SK-N-MC (cell line): ENCODE results near the gene HNF4A.

Source experiments
- DNase-seq: peaks from one replicate; pipeline ENCODE4 v3.0.0-alpha.2; 2011; ENCODE audit warnings: low read depth, low spot score
- H3K27ac ChIP-seq: fragments of 200-600 bp; sonication (generic); 2 replicates; pipeline ENCODE4 v1.5.1; 2016; ENCODE audit warnings: mixed run types
- H3K36me3 ChIP-seq: fragments of 200-600 bp; sonication (generic); 2 replicates; pipeline ENCODE4 v1.6.1; 2017; ENCODE audit warnings: antibody characterized with exemption, low read length, mixed read lengths; ENCODE audit not compliant: insufficient read depth
- H3K4me3 ChIP-seq: fragments of 200-600 bp; sonication (generic); 2 replicates; pipeline ENCODE4 v1.5.1; 2016
- H3K9ac ChIP-seq: fragments of 200-600 bp; sonication (generic); 2 replicates; pipeline ENCODE4 v1.8.0; 2017; ENCODE audit warnings: mixed run types, mixed read lengths; ENCODE audit not compliant: insufficient read length
- H3K9me3 ChIP-seq: fragments of 200-600 bp; sonication (generic); 2 replicates; pipeline ENCODE4 v1.6.1; 2017; ENCODE audit warnings: low read depth, mild to moderate bottlenecking, antibody characterized with exemption, low read length, moderate library complexity, mixed read lengths
- EZH2 ChIP-seq: fragments of 200-600 bp; sonication (generic); IDR thresholded peaks from one replicate; pipeline ENCODE4 v1.6.1; 2017; ENCODE audit warnings: antibody characterized with exemption
- FOXP2 ChIP-seq: optimal IDR thresholded peaks from 2 replicates; pipeline ENCODE3; 2011; ENCODE audit warnings: mild to moderate bottlenecking, moderate library complexity; ENCODE audit not compliant: insufficient read depth; ENCODE audit errors: extremely low read length, control extremely low read depth
- POLR2AphosphoS5 ChIP-seq: IDR thresholded peaks from 2 replicates; pipeline ENCODE4 v1.6.1; 2012; ENCODE audit warnings: mild to moderate bottlenecking, low read depth, low read length, borderline replicate concordance

HNF4A gene

DNA sequence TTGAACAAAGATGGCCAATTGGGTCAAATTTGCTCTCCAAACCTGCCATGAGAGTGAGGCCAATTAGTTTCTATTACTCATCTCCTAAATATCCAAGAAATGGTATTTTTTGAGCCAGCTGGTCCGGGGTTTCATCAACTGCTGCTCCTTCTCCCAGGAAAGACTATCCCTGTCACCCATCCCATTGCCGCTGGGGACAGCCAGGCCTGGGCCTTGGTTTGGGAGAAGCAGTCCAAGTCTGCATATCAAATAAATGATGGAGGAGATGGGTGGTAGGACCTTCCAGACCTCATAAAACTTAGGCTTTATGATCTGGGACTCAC is 73.5 kb downstream of the HNF4A start:
- no peak overlapping the region for H3K27ac ChIP-seq
- H3K9ac ChIP-seq = no peak overlapping the region
- H3K9me3 ChIP-seq = no peaks in the 10 kb centered on the region
- H3K4me3 ChIP-seq = no peak overlapping the region
- DNase-seq = no peak
- no peaks in the 10 kb centered on the region for H3K36me3 ChIP-seq
- TF ChIP-seq EZH2 (no peak), POLR2AphosphoS5 (no peak), FOXP2 (no peak)

DNA sequence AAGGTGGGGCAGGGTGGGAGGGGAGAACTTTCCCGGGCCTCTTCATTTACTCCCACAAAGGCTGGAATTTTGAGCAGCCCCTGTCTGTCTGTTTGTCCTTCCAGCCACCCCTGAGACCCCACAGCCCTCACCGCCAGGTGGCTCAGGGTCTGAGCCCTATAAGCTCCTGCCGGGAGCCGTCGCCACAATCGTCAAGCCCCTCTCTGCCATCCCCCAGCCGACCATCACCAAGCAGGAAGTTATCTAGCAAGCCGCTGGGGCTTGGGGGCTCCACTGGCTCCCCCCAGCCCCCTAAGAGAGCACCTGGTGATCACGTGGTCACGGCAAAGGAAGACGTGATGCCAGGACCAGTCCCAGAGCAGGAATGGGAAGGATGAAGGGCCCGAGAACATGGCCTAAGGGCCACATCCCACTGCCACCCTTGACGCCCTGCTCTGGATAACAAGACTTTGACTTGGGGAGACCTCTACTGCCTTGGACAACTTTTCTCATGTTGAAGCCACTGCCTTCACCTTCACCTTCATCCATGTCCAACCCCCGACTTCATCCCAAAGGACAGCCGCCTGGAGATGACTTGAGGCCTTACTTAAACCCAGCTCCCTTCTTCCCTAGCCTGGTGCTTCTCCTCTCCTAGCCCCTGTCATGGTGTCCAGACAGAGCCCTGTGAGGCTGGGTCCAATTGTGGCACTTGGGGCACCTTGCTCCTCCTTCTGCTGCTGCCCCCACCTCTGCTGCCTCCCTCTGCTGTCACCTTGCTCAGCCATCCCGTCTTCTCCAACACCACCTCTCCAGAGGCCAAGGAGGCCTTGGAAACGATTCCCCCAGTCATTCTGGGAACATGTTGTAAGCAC is 74.1 kb downstream of the HNF4A start:
- Histone ChIP-seq H3K9me3 (no peaks in the 10 kb centered on the region), H3K36me3 (no peaks in the 10 kb centered on the region), H3K9ac (no peak overlapping the region), H3K27ac (no peak overlapping the region), H3K4me3 (no peak overlapping the region)
- DNase-seq = no peak
- TF ChIP-seq POLR2AphosphoS5 (no peak), EZH2 (no peak), FOXP2 (no peak)

GRCh38 chr20:44430270-44431065 is 75.0 kb downstream of the HNF4A start:
- Histone ChIP-seq H3K9me3 (no peaks in the 10 kb centered on the region), H3K4me3 (no peak overlapping the region), H3K27ac (no peak overlapping the region), H3K9ac (no peak overlapping the region), H3K36me3 (no peaks in the 10 kb centered on the region)
- TF ChIP-seq FOXP2 (no peak), EZH2 (no peak), POLR2AphosphoS5 (no peak)
- DNase-seq = no peak

GRCh38 chr20:44431118-44431501 is 75.6 kb downstream of the HNF4A start:
- Histone ChIP-seq H3K36me3 (no peaks in the 10 kb centered on the region), H3K4me3 (no peak overlapping the region), H3K9ac (no peak overlapping the region), H3K27ac (no peak overlapping the region), H3K9me3 (no peaks in the 10 kb centered on the region)
- no peak for DNase-seq
- TF ChIP-seq POLR2AphosphoS5 = no peak

DNA sequence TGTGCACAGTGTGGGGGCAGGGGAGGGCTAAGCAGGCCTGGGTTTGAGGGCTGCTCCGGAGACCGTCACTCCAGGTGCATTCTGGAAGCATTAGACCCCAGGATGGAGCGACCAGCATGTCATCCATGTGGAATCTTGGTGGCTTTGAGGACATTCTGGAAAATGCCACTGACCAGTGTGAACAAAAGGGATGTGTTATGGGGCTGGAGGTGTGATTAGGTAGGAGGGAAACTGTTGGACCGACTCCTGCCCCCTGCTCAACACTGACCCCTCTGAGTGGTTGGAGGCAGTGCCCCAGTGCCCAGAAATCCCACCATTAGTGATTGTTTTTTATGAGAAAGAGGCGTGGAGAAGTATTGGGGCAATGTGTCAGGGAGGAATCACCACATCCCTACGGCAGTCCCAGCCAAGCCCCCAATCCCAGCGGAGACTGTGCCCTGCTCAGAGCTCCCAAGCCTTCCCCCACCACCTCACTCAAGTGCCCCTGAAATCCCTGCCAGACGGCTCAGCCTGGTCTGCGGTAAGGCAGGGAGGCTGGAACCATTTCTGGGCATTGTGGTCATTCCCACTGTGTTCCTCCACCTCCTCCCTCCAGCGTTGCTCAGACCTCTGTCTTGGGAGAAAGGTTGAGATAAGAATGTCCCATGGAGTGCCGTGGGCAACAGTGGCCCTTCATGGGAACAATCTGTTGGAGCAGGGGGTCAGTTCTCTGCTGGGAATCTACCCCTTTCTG is 76.2 kb downstream of the HNF4A start:
- H3K27ac ChIP-seq = no peak overlapping the region

GRCh38 chr20:44432618-44433577 is 77.4 kb downstream of the HNF4A start:
- TF ChIP-seq EZH2 = no peak
- TF ChIP-seq FOXP2 = no peak
- no peak for TF ChIP-seq POLR2AphosphoS5
- Histone ChIP-seq H3K9ac (no peak overlapping the region), H3K36me3 (no peaks in the 10 kb centered on the region), H3K27ac (no peak overlapping the region), H3K4me3 (no peak overlapping the region), H3K9me3 (no peaks in the 10 kb centered on the region)
- DNase-seq = no peak

More for the DNA sequence above, 76.2 kb downstream of the HNF4A start:
- Histone ChIP-seq H3K36me3 (no peaks in the 10 kb centered on the region), H3K9me3 (no peaks in the 10 kb centered on the region), H3K9ac (no peak overlapping the region), H3K4me3 (no peak overlapping the region)
- TF ChIP-seq POLR2AphosphoS5 = no peak
- TF ChIP-seq EZH2 = no peak
- no peak for TF ChIP-seq FOXP2
- DNase-seq = no peak

DNA sequence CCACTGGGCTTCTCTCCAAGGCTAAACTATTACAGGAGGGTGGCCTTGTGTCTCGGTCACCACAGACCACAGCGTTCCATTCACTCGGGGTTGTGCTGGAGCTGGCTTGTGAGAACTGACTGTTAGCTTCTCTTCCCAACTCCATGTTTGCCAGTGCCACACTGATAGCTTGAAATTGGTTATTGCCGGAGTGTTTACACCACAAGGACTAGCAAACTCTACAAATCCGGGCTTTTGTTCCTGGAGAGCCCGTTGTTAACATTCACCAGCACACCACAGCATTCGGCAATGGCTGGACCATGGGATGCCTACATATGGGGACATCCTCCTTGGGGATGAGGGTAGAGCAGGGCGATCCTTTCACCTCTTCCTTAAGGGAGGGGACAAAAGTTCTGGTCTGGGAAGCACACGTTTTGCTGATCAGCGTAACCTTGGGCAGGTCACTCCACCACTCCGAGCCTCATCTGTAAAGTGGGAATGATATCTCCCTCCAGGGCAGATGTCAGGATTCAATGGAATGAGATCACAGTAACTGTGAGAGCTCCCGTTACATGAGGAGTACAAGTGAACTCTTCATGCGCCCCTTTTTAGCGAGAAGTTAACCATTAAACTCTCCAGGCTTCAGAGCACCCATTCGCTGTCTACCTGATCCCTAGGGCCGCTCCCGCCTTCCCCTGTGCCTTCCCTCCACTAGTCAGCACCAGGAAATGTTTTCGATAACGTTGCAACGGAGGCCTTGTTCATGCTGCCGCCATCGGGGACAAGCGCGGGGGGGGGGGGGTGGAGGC is 78.4 kb downstream of the HNF4A start:
- H3K9ac ChIP-seq = no peak overlapping the region
- H3K36me3 ChIP-seq = no peaks in the 10 kb centered on the region
- DNase-seq = no peak
- no peak overlapping the region for H3K27ac ChIP-seq
- H3K4me3 ChIP-seq = no peak overlapping the region
- H3K9me3 ChIP-seq = no peaks in the 10 kb centered on the region
- TF ChIP-seq EZH2 (no peak), FOXP2 (no peak), POLR2AphosphoS5 (no peak)
